ENCODE measurements around the gene LCE2C.

Gene LCE2C

GRCh38 chr1:152725261-152725660 lies 50.2 kb downstream of the LCE2C start:
- H3K4me3 ChIP-seq (replicated peaks; ENCODE audit: insufficient read depth, low read length): no peak overlapping the region
- H3K27me3 ChIP-seq (ENCODE audit: insufficient read depth, poor library complexity, severe bottlenecking): no peaks in the 10 kb centered on the region
- no peak overlapping the region for H3K27ac ChIP-seq (replicated peaks)
- TF ChIP-seq CTCF (IDR thresholded peaks at IDR 0.05; ENCODE audit: insufficient read depth, low read length): no peak
- no peak for TF ChIP-seq POLR2AphosphoS5 (IDR thresholded peaks at IDR 0.05; ENCODE audit: low read depth)
- no peak for TF ChIP-seq REST (IDR thresholded peaks at IDR 0.05; ENCODE audit: insufficient replicate concordance, low read depth)
- DNase-seq (ENCODE audit: low read depth in 1 of 2, low spot score in 1 of 2): no peak

Measured in HL-60 (cell line).